Cardiac fibroblast (primary cell): Measurements from ENCODE around the gene C16orf82.

ENCODE experiments used
- DNase-seq, 2 donors: peaks; one replicate each; pipeline versions ENCODE4 v3.0.0 to v3.0.0-alpha.2; 2010; ENCODE audit warnings: low read depth in 2 of 2
- H3K4me3 ChIP-seq, 2 donors: replicated peaks in 1 of 2; 1 replicate in 1 of 2; 2 replicates in 1 of 2; pipeline ENCODE4 v1.5.1; 2011; ENCODE audit warnings: low read depth in 2 of 2, low read length in 2 of 2, mild to moderate bottlenecking in 2 of 2, moderate library complexity in 1 of 2
- TF ChIP-seq, protein P1 (sequence below): IDR thresholded peaks from one replicate; pipeline ENCODE4 v1.5.1; 2011; ENCODE audit warnings: low read depth, mild to moderate bottlenecking, low read length, inconsistent platforms

Gene C16orf82

DNA sequence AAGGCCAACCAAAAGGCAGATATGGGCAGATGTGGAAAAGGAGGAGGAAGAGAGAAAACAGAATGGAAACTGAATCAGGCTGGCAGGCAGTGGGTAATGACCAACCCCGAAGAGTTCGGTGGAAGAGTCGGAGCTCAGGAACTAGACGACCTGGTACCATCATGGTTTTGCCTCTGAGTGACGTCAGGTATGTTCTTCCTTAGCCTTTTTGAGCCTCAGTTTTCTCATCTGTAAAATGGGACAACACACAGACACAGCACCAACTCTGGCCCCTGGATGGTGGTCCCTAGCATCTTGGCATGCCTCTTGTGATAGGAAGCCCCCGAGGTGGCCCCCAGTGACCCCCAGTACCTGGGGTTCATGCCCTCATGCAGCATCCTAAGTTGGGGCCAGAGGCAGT lies 37.2 kb upstream of the C16orf82 start:
- no peak overlapping the region for H3K4me3 ChIP-seq
- TF ChIP-seq, protein P1, sequence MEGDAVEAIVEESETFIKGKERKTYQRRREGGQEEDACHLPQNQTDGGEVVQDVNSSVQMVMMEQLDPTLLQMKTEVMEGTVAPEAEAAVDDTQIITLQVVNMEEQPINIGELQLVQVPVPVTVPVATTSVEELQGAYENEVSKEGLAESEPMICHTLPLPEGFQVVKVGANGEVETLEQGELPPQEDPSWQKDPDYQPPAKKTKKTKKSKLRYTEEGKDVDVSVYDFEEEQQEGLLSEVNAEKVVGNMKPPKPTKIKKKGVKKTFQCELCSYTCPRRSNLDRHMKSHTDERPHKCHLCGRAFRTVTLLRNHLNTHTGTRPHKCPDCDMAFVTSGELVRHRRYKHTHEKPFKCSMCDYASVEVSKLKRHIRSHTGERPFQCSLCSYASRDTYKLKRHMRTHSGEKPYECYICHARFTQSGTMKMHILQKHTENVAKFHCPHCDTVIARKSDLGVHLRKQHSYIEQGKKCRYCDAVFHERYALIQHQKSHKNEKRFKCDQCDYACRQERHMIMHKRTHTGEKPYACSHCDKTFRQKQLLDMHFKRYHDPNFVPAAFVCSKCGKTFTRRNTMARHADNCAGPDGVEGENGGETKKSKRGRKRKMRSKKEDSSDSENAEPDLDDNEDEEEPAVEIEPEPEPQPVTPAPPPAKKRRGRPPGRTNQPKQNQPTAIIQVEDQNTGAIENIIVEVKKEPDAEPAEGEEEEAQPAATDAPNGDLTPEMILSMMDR = no peak
- no peak for DNase-seq

DNA sequence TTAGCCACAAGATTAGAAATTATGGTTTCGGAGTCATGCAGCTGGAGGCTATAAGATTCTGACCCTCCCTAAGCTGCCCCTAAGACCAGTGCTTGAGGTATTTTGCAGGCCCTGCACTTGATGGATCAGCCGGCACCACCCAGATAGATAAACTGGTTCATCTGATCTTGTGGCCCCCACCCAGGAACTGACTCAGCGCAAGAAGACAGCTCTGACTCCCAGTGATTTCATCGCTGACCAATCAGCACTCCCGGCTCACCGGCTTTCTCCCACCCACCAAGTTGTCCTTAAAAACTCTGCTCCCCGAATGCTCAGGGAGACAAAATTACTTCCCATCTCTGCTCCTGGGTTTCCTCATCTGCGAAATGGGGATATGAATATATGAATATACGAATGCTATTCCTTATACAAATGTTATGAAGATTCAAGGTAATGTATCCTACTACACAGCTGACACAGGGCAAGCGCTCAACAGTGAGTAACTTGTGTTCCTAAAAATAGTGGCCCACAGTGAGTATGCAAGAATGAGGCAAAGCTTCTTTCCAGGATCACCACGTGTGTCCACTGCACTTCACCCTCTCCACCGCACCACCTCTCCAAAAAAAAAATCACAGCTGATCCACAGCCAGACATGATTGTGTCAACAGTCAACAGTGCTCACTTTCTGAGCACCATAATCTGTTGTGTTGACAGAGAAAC lies 33.3 kb upstream of the C16orf82 start:
- TF ChIP-seq, protein P1 = no peak
- H3K4me3 ChIP-seq = no peak overlapping the region

DNA sequence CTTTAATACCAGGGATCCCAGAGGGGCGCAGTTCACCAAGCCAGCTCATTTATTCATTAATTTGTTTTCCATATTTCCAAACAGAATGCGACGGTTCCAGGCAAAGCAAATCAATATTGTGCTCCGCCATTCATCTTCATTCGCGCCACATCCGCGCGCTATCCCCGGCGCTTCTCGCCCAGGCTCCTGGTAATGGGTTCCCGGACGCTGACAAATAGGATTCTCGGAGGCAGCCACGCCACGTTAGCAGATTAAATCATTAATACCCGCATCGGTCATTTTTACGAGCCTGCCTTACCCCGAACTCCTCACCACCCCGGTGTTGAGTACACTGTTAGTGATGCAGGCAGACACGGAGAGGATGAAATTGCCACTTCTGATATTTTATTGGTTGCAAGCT lies 26.0 kb upstream of the C16orf82 start:
- no peak for DNase-seq
- TF ChIP-seq, protein P1 = no peak
- H3K4me3 ChIP-seq = no peak overlapping the region

More for the DNA sequence above, 33.3 kb upstream of the C16orf82 start:
- no peak for DNase-seq

DNA sequence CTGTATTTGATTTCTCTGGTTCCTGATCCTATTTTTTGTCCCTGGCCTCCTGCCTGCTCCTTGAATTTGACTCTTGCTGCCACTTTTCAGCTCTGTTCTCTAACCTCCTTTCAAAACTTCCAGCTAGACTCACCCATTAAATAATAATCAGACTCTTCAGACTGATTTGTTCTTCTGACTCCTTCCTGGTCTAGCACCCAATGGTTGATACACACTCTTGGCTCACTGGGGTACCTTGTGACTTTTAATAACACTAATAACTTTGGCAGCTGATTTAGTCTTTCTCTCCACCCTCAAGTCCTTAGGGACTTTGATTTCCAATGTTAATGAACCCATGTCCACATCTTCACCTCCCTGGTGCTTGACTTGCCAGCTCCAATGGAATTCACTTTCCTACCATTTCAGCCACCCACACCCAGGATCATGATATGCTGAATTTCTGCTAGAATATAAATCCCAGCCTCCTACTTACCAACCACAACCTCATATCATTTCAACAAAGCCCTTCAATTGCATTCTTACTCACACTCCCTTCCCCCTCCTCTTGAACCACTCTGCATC lies 19.7 kb upstream of the C16orf82 start:
- no peak for DNase-seq
- H3K4me3 ChIP-seq = no peak overlapping the region
- TF ChIP-seq, protein P1 = no peak

DNA sequence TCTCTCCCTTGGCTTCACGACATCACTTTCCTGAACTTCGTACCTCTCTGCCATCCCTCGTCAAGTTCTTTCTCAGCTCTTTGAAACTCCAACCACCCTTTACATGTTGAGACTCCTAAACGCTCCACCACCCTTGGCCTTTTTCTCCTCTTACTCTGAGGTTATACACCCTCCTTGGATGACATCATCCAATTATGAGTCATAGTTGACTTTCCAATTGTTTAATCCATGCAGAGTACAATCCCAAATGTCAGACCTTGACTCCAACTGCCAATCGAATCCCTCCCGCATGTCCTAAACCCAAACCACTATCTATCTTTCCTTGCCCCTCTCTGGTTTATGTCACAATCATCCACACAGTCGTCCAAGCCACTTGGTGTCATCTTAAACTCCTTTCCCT lies 18.4 kb upstream of the C16orf82 start:
- H3K4me3 ChIP-seq = no peak overlapping the region
- no peak for DNase-seq
- TF ChIP-seq, protein P1 = no peak

DNA sequence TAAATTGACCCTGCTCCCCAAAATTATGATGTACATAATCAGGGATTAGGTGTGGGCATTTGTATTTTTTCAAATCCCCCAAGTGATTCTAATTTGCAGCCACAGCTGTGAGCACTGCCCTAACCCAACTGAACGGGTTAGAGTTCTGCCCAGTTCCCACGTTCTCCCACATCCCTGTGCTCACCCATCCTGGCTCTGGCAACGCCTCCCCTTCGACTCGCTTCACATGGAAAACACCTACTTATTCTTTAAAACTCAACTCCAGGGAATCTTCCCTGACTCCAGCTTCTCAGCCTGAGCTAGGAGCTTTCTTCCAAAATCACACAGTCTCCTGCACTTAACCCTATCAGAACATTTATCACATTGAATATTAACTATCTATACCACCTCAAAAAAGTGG lies 17.6 kb upstream of the C16orf82 start:
- DNase-seq = no peak
- TF ChIP-seq, protein P1 = no peak

More for the DNA sequence above, 17.6 kb upstream of the C16orf82 start:
- H3K4me3 ChIP-seq = no peak overlapping the region
